Dedifferentiated amniotic fluid mesenchymal stem cell (primary cell): Measurements from ENCODE around the gene HDAC5.
A peak's percentile ranks its signal among the peaks of the same experiment; 100 is the strongest.
"Not testable (repeated sequence)": the region's sequence is repeated elsewhere in the genome, so short reads cannot be mapped to it uniquely, and the experiment has no call there.

ENCODE experiments used
- DNase-seq: peaks from one replicate; pipeline ENCODE4 v3.0.0-alpha.2; 2016; ENCODE audit errors: extremely low spot score

The HDAC5 gene

GRCh38 chr17:44111777-44112176 lies 11.7 kb downstream of the HDAC5 start:
- no peak for DNase-seq

GRCh38 chr17:44110823-44111633 lies 12.4 kb downstream of the HDAC5 start:
- DNase-seq: peak; percentile 85

- DNase-seq: no peak
Measured at GRCh38 chr17:44110011-44110686, 13.3 kb downstream of the HDAC5 start.

- DNase-seq: no peak
Measured at GRCh38 chr17:44109312-44109630, 14.2 kb downstream of the HDAC5 start.

- DNase-seq: peak; percentile 92
Measured at GRCh38 chr17:44108440-44109311, 14.8 kb downstream of the HDAC5 start.

GRCh38 chr17:44106801-44107200 lies 16.6 kb downstream of the HDAC5 start:
- DNase-seq: no peak

- no peak for DNase-seq
Measured at GRCh38 chr17:44105941-44106340, 17.5 kb downstream of the HDAC5 start.

GRCh38 chr17:44105483-44105882 lies 18.0 kb downstream of the HDAC5 start:
- no peak for DNase-seq

- DNase-seq: no peak
Measured at GRCh38 chr17:44102849-44103622, 20.4 kb downstream of the HDAC5 start.

- DNase-seq: not testable (repeated sequence)
Measured at GRCh38 chr17:44101858-44102257, 21.6 kb downstream of the HDAC5 start.

- no peak for DNase-seq
Measured at GRCh38 chr17:44097110-44097958, 26.1 kb downstream of the HDAC5 start.

- peak; percentile 62 for DNase-seq
Measured at GRCh38 chr17:44095647-44096496, 27.6 kb downstream of the HDAC5 start.

- DNase-seq: no peak
Measured at GRCh38 chr17:44095388-44095646, 28.1 kb downstream of the HDAC5 start.

- no peak for DNase-seq
Measured at GRCh38 chr17:44094701-44095387, 28.6 kb downstream of the HDAC5 start.

- no peak for DNase-seq
Measured at GRCh38 chr17:44093231-44093900, 30.1 kb downstream of the HDAC5 start.

GRCh38 chr17:44092051-44092450 lies 31.4 kb downstream of the HDAC5 start:
- no peak for DNase-seq

- no peak for DNase-seq
Measured at GRCh38 chr17:44091200-44091997, 32.0 kb downstream of the HDAC5 start.

GRCh38 chr17:44088254-44088653 lies 35.2 kb downstream of the HDAC5 start:
- no peak for DNase-seq
